Activated naive CD8-positive, alpha-beta T cell treated with anti-CD3 and anti-CD28 coated beads for 36 hours (primary cell): ENCODE data around the gene WDR7. TPM values are rescaled to one million over a fixed set of nuclear protein-coding genes. Genes with fewer than 3 reads are reported as not detected.

ENCODE experiments used
- DNase-seq: peaks from one replicate; pipeline ENCODE4 v3.0.0; 2021
- H3K27ac Mint-ChIP-seq: one replicate; pipeline ENCODE4 v1.8.0; 2022; ENCODE audit warnings: mild to moderate bottlenecking, moderate library complexity, mixed read lengths
- H3K27me3 Mint-ChIP-seq: one replicate; pipeline ENCODE4 v1.8.0; 2022; ENCODE audit warnings: mild to moderate bottlenecking, mixed read lengths
- H3K36me3 Mint-ChIP-seq: one replicate; pipeline ENCODE4 v1.8.0; 2021; ENCODE audit warnings: mild to moderate bottlenecking, mixed read lengths
- H3K4me1 Mint-ChIP-seq: one replicate; pipeline ENCODE4 v1.8.0; 2021; ENCODE audit warnings: mixed read lengths
- H3K4me3 Mint-ChIP-seq: one replicate; pipeline ENCODE4 v1.8.0; 2022; ENCODE audit warnings: mild to moderate bottlenecking, moderate library complexity, mixed read lengths
- H3K9me3 Mint-ChIP-seq: one replicate; pipeline ENCODE4 v1.8.0; 2022; ENCODE audit warnings: mixed read lengths
- total RNA-seq, 2 experiments: library from RNA; stranded (reverse); gene quantifications; one replicate each; pipeline ENCODE4 v1.2.3, GENCODE V29; 2021

The WDR7 gene
- total RNA-seq, 2 experiments from 2014 or later, result 16.8 to 22.6 TPM

DNA sequence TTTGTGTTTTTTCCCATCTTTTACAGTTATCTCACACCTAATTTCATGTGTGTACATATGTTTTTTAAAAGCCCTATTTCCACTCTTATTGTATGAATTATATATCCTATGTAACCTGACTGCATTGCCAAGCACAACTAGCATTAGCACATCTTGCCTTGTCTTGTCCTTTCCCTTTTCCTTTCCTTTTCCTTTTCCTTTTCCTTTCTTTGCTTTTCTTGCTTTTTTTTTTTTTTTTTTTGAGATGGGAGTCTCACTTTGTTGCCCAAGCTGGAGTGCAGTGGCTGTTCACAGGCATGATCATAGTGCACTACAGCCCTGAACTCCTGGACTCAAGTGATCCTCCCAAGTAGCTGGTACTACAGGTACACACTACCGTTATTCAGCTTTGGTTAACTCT lies 323.0 kb downstream of the WDR7 start:
- Mint-ChIP-seq H3K36me3 (peaks cover 17% of the 10 kb centered on the region), H3K27me3 (no peaks in the 10 kb centered on the region), H3K27ac (peak overlapping the region; percentile 26), H3K4me3 (no peak overlapping the region), H3K9me3 (no peaks in the 10 kb centered on the region), H3K4me1 (no peaks in the 10 kb centered on the region)
- DNase-seq, result no peak

DNA sequence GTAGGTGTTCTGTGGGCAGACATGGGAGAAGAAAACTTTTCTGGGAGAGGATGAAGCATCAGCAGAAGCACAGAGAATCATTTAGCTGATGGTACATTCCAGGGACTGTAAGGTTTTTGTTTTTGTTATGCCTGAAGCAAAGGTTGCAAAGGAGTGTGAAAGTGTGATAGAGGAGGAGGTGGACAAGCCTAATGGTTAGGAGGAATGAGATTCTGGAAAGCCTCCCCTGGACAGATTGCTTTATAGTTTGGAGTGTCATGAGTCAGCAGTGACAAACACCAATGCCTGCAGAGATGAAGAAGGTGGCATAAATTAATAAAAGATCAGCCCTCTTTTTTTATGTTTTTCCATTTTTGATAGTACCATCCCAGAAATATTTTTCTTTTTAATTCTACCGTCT lies 324.1 kb downstream of the WDR7 start:
- Mint-ChIP-seq H3K4me3 (no peak overlapping the region), H3K36me3 (peaks cover 15% of the 10 kb centered on the region), H3K4me1 (no peaks in the 10 kb centered on the region)

DNA sequence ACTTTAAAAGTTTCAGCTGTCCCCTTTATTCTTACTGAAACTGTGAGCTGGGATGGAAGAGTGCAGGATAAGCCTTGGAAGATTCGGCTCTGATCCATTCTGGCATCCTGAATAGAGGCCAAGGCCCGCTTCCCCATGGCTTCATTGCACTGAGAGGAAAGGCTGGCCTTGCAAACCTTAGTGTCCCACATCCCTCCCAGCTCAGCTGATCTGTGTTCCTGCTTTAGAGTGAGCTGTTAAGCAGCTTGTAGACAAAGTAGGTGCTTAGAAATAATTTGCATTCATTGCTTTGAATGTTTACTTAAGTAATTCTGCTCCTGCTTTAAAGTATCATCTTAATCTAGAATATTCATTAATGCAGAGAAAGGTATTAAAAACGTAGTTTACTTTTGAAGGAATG lies 326.1 kb downstream of the WDR7 start:
- H3K4me3 Mint-ChIP-seq, result no peak overlapping the region
- H3K4me1 Mint-ChIP-seq, result no peaks in the 10 kb centered on the region
- H3K27me3 Mint-ChIP-seq, result no peaks in the 10 kb centered on the region
- H3K27ac Mint-ChIP-seq, result no peak overlapping the region
- no peaks in the 10 kb centered on the region for H3K9me3 Mint-ChIP-seq
- H3K36me3 Mint-ChIP-seq, result peaks cover 20% of the 10 kb centered on the region
- DNase-seq, result no peak

More for the DNA sequence above, 324.1 kb downstream of the WDR7 start:
- DNase-seq, result no peak
- Mint-ChIP-seq H3K27me3 (no peaks in the 10 kb centered on the region), H3K27ac (no peak overlapping the region), H3K9me3 (no peaks in the 10 kb centered on the region)

DNA sequence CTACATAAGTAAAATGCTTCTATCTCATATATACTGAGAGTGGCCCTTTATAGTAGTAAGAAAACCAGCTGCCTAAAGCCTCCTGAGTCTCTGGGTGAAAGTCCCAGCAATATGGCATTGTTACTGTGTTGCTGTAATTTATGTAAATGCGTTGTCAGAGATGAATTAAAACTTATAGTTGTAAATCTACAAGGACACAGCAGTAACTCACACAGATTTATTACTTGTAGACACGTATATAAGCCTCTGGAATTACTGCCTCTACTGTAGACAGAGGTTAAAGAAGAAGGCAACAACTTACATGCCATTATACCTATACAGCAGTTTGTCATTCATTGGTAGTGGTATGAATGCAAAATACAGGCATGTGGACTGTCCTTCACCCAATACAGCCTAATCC lies 326.6 kb downstream of the WDR7 start:
- Mint-ChIP-seq H3K36me3 (peaks cover 19% of the 10 kb centered on the region), H3K27me3 (no peaks in the 10 kb centered on the region), H3K9me3 (no peaks in the 10 kb centered on the region), H3K4me1 (peaks cover under 1% of the 10 kb centered on the region), H3K27ac (no peak overlapping the region), H3K4me3 (no peak overlapping the region)
- DNase-seq, result no peak

DNA sequence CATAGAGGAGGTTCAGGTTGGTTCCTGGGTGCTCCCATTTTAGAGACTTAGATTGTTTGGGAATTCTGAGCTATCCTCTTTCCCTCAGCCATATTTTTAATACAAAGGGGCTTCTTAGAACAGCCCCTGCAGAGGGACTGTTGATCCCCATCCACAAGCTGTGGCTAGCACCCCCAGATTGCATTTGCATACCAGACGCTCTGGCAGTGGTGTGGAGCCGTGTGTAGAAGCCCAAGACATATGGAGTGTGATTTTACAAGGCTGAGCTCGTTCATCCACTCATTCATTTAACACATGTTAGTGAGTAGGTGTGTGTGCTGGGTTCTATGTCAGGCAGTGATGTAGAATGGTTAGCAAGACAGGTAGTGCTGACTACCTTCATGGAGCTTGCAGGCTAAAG lies 329.0 kb downstream of the WDR7 start:
- H3K9me3 Mint-ChIP-seq, result no peaks in the 10 kb centered on the region
- H3K27me3 Mint-ChIP-seq, result no peaks in the 10 kb centered on the region
- H3K36me3 Mint-ChIP-seq, result peaks cover 10% of the 10 kb centered on the region
- peaks cover 3% of the 10 kb centered on the region for H3K4me1 Mint-ChIP-seq
- no peak overlapping the region for H3K4me3 Mint-ChIP-seq
- H3K27ac Mint-ChIP-seq, result no peak overlapping the region
- no peak for DNase-seq

DNA sequence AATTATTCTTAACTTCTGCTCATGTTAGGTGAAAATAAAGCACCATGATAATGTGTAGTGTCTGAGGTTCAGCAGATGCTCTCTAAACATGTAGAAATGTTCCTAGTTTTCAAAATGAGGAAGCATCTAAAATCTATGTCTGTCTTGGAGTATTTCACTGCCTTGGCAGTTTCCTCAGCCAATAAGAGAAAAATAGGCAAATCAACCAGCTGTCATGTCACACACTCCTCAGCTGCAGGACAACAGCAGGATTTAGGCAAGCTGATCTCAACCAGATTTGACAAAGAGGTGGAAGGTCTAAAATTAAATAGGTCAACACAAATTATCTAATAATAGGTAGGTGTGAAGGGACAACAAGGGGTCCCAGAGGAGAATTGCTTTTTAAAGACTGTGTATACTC lies 331.6 kb downstream of the WDR7 start:
- Mint-ChIP-seq H3K4me1 (peaks cover 3% of the 10 kb centered on the region), H3K27ac (no peak overlapping the region), H3K36me3 (peaks cover 6% of the 10 kb centered on the region), H3K27me3 (no peaks in the 10 kb centered on the region), H3K9me3 (no peaks in the 10 kb centered on the region), H3K4me3 (no peak overlapping the region)
- DNase-seq, result no peak

DNA sequence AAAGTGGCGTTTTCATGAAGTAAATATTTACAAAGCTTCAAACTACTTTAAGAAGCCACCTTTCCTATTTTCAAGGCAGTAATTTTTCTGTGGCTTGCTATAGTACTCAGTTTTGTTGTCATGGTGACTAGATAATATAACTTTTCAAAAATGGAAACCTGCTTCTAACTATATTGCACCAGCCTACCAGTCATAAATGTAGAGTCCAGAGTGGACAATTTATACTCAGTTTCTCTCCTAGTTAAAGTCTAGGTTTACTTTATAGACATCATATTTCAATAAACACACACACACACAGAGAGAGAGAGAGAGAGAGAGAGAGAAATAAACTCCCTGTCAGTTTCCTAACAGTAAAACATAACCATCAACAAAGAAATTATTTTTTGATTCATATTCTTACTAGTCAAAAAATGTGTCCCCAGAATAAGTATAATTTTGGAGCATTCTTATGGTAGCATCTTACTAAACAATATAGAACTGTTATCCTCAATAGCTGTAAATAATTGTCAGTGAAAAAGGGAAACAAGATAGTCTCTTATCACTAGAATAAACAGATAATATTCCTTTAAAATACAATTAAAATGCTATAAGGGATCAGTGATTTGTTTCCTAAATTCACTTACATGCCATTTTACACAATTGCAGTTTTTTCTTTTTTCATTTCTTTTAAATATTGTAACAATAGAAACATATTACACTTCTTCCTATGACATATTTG lies 332.3 kb downstream of the WDR7 start:
- no peak overlapping the region for H3K4me3 Mint-ChIP-seq
- no peaks in the 10 kb centered on the region for H3K27me3 Mint-ChIP-seq
- no peak overlapping the region for H3K27ac Mint-ChIP-seq
- H3K9me3 Mint-ChIP-seq, result no peaks in the 10 kb centered on the region
- peaks cover 7% of the 10 kb centered on the region for H3K36me3 Mint-ChIP-seq
- no peak for DNase-seq
- peaks cover 3% of the 10 kb centered on the region for H3K4me1 Mint-ChIP-seq

DNA sequence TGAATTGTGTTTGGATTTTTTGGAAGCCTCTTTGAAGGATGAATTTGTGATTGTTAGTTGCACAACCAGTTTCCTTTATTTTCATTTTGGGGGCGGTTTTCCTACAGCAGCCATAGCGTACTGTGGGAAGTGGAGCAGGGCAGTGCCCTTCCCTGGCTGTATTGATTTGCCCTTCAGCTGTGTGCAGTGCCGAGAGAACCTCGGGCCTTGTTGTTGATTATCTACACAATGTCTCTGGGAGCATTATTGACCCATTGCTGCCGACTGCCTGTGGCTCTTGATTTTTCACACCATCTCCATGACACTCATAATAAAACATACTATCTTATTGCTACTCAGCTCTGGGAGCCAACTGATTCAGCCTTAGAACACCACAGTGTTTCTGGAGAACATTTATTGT lies 333.6 kb downstream of the WDR7 start:
- no peak overlapping the region for H3K4me3 Mint-ChIP-seq
- H3K4me1 Mint-ChIP-seq, result peaks cover 3% of the 10 kb centered on the region
- H3K36me3 Mint-ChIP-seq, result peaks cover 7% of the 10 kb centered on the region
- no peak for DNase-seq
- no peaks in the 10 kb centered on the region for H3K9me3 Mint-ChIP-seq
- H3K27me3 Mint-ChIP-seq, result no peaks in the 10 kb centered on the region
- H3K27ac Mint-ChIP-seq, result no peak overlapping the region

DNA sequence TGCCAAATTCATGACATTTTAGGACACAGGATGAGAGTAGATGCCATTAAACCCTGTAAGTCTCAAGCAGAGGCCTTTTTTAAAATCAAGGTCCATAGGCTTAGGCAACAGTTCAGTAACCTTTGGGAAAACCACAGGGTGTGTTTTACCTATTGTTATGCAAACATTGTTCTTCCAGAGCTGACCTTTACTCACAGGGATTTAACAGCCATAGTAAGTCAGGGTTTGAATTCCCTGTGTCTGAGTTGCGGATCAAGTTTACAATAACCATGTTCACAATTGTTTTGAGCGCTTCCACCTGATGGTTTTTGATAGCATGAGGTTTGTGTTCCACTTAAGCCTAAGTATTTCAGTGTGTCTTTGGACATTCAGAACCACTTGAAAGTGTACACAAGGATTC lies 335.7 kb downstream of the WDR7 start:
- H3K9me3 Mint-ChIP-seq, result no peaks in the 10 kb centered on the region
- no peak overlapping the region for H3K27ac Mint-ChIP-seq
- H3K27me3 Mint-ChIP-seq, result no peaks in the 10 kb centered on the region
- H3K36me3 Mint-ChIP-seq, result peaks cover 6% of the 10 kb centered on the region
- H3K4me1 Mint-ChIP-seq, result peaks cover 3% of the 10 kb centered on the region
- no peak overlapping the region for H3K4me3 Mint-ChIP-seq
- DNase-seq, result no peak

DNA sequence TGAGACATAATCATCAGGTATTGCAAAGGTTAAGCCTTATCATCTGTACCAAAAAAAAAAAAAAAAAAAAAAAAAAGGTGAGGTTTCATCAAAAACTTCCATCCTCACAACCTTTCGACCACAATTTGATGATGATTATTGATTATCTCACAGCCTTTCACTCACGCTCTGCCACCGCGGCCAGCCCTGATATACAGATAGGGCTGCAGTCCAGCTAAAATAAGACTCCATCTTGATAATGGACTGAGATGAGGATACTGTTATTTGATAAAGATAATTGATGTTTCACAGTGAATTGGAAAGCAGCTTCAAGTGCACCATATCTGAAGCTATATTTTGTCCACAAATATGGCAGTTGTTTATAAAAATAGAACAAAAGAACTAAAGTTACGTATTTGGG lies 336.1 kb downstream of the WDR7 start:
- no peak overlapping the region for H3K4me3 Mint-ChIP-seq
- H3K4me1 Mint-ChIP-seq, result peaks cover 3% of the 10 kb centered on the region
- no peaks in the 10 kb centered on the region for H3K9me3 Mint-ChIP-seq
- H3K27ac Mint-ChIP-seq, result no peak overlapping the region
- H3K36me3 Mint-ChIP-seq, result peaks cover 6% of the 10 kb centered on the region
- no peaks in the 10 kb centered on the region for H3K27me3 Mint-ChIP-seq
- DNase-seq, result no peak

DNA sequence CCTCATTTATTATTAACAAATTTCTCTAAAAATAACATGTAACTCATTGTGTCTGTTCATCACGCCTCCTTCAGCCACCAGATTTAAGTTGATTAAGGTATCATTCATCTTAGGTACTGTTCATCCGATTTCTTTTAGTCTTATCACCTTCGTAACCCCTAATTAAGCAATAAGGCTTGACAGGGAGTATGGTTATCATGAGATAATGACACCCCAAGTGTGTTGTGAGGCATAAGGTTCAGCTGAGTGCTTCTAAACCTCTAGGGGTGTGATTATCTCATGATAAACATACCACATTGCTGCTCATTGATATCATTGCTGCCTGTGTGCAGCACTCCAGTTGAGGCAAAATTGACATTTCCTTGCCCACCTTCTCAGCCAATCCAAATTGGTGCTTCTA lies 336.9 kb downstream of the WDR7 start:
- Mint-ChIP-seq H3K36me3 (peaks cover 6% of the 10 kb centered on the region), H3K4me3 (no peak overlapping the region), H3K27ac (no peak overlapping the region), H3K4me1 (no peaks in the 10 kb centered on the region), H3K9me3 (no peaks in the 10 kb centered on the region), H3K27me3 (no peaks in the 10 kb centered on the region)
- no peak for DNase-seq

DNA sequence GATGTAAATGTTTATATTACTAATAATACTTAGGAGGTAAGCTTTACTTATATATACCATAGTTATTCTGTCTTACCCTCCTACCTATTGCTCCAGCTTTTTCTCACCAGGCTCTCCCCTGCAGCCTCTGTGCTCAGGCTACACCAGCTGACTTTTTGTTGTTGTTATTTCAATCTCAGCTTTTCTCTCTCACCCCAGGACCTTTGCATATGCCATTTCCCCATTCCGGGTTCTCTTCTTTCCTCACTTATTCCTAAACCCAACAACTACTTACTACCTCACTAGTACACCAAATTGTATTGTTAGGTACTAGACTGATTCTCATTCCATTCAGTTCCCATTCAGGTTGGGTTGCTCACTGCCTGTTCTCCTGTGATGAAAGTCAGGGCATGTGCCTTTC lies 339.5 kb downstream of the WDR7 start:
- Mint-ChIP-seq H3K36me3 (peaks cover 6% of the 10 kb centered on the region), H3K4me1 (no peaks in the 10 kb centered on the region), H3K4me3 (no peak overlapping the region), H3K27ac (no peak overlapping the region), H3K27me3 (no peaks in the 10 kb centered on the region), H3K9me3 (no peaks in the 10 kb centered on the region)
- no peak for DNase-seq

DNA sequence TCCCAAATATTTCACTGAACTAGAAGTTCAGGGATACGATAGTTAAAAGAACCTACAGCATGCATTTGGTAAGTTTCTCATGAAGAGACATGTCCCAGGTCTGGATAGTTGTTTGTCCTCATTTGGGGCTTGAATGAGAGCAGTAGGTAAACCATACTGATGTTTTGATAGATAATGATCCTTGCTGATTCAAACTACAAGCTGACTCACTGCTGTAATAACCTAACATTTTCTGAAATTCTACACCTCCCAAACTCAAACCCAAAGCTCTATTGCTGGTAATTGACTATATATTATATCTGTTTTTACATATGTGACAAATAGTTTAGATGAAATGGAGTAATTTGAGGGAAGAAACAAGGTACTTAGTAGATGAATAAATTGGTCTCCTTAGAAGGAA lies 341.6 kb downstream of the WDR7 start:
- Mint-ChIP-seq H3K27me3 (no peaks in the 10 kb centered on the region), H3K4me3 (no peak overlapping the region), H3K27ac (no peak overlapping the region), H3K9me3 (no peaks in the 10 kb centered on the region), H3K36me3 (peaks cover 6% of the 10 kb centered on the region), H3K4me1 (no peaks in the 10 kb centered on the region)
- DNase-seq, result no peak

DNA sequence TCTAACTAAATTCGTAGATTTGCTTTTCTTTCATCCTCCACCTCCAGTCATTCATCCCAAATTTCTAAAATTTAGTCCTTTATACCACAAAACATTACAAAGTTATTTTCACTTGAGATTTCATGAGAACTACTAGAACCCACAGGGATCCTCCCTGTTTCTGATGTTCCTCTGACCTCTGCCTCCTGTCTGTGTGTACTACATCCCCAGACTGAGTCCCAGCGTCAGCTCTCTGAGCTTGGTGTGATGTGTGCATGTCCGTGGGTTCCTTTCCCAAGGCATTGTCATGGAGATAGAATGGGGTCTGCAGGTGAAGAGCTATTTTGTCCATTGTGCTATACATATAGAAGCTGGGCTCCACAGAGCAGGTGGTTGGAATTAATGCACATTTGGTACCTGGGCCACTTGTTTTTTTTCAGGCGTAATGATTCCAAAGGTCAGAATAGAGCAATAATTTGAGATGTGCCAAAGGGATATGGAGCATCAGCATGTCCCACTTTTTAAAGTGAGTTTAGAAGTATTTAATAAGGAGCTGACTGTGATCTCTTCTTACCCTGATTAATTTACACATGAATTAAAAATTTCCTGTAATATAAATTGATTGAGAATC lies 344.5 kb downstream of the WDR7 start:
- H3K27ac Mint-ChIP-seq, result no peak overlapping the region
- no peak overlapping the region for H3K4me3 Mint-ChIP-seq
- H3K36me3 Mint-ChIP-seq, result peaks cover 6% of the 10 kb centered on the region
- no peaks in the 10 kb centered on the region for H3K27me3 Mint-ChIP-seq
- no peak for DNase-seq
- no peaks in the 10 kb centered on the region for H3K9me3 Mint-ChIP-seq
- peaks cover 5% of the 10 kb centered on the region for H3K4me1 Mint-ChIP-seq

DNA sequence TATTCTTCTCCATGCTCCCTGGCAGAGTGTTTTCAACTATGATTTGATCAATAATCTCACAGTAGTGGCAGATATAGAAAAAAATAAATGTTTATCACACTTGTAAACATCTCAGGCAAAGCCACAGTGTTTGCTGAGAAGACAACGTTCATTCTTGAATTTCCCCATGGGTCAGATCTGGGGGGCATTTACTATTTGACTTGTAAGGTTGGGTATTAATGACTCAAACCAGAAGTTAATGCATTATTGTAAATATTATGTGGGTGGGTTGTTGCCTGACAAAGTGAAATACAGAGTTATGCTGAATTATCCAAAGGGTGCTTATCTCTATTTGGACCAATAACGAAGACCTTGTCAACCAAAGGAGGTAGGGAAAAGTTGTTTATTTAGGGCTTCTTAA lies 346.0 kb downstream of the WDR7 start:
- Mint-ChIP-seq H3K27ac (no peak overlapping the region), H3K4me3 (no peak overlapping the region), H3K27me3 (no peaks in the 10 kb centered on the region), H3K4me1 (peaks cover 5% of the 10 kb centered on the region), H3K36me3 (peaks cover 2% of the 10 kb centered on the region), H3K9me3 (no peaks in the 10 kb centered on the region)
- DNase-seq, result no peak

DNA sequence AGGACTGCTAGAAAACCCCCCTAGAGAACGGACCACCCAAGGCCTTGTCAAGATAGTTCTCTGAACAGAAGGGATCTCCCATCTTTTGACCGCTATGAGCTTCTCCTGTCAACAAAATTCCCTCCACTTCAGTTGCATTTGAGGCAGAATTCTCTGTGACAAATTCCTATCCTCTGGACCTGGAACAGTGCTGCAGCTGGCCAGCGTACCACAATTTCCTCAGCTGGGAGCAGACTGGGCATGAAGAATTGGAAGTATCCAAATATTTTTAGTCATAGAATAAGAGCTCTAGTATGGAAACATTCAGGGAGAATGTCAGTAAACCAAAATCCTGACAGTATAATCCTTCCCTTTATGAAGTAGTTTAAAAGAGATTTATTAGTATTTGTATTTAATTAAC lies 348.7 kb downstream of the WDR7 start:
- no peak for DNase-seq
- Mint-ChIP-seq H3K4me1 (peaks cover 18% of the 10 kb centered on the region), H3K27me3 (no peaks in the 10 kb centered on the region), H3K27ac (no peak overlapping the region), H3K9me3 (no peaks in the 10 kb centered on the region), H3K36me3 (peaks cover 2% of the 10 kb centered on the region), H3K4me3 (no peak overlapping the region)
